Left hindlimb (tissue), 1 donor: ENCODE measurements around the gene HYDIN.
"Not testable (repeated sequence)": the region's sequence is repeated elsewhere in the genome, so short reads cannot be mapped to it uniquely, and the experiment has no call there.

Source experiments
- DNase-seq: peaks from one replicate; pipeline ENCODE4 v3.0.0-alpha.2; 2018

Gene HYDIN

GRCh38 chr16:71218306-71218963 lies 12.1 kb downstream of the HYDIN start:
- no peak for DNase-seq

- no peak for DNase-seq
Observed at GRCh38 chr16:71217506-71217905, 13.0 kb downstream of the HYDIN start.

- DNase-seq = no peak
Observed at GRCh38 chr16:71216714-71217113, 13.8 kb downstream of the HYDIN start.

DNA sequence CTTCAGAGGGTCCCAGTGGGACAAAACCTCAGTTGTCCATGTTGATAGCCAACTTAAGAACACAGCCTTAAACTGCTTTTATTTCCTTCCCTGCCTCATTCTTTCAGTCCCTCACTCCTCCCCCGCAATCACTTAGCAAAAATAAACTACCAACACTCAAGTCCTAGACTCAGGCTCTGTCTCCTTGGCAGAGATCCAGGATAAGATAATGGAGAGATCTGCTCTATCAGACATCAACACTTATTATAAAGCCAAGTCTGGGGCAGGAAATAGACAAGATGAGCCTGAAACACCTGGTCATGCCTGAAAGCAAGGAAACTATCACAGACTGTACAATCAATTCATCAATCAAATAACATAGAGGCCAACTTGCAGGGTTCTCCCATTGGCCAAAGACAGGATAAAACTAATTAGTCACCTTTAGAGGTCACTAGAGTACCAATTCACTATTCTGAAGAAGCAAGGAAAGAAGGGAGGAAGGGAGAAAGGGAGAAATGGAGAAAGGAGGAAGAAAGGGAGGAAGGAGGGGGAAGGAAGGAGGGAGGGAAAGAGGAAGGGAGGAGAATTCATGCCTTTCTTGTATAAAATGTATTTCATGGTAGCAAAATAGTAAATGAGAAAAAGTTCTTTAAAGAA lies 15.7 kb downstream of the HYDIN start:
- no peak for DNase-seq

DNA sequence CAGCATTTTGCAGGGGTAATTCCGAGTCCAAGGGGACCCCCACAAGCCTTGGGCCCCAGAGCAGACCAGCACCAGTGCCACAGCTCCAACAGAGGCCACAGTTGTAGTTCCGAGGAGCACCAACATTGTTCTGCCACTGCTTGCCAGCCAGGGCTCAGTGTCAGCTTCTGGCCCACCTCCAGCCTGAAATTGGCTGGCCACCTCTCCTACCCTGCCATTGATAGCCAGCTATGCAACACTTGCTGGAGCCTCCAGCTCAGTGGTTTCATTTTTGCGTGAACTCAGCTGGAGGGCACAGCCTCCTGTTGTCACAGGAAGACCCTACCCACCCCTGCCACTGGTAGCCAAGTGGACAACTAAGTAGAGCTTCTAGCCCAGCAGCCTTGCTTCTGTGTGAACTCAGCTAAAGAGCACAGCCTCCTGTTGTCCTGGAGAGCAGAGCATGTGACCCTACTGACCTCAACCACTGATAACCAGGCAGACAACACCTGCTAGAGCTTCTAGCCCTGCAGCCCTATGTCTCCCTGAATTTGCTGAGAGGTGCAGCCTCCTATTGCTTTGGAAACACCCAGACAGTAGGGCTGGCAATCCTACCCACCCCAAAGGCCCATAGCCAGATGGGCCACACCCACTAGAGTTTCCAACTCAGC lies 24.9 kb downstream of the HYDIN start:
- no peak for DNase-seq

- no peak for DNase-seq
Observed at GRCh38 chr16:71203631-71204030, 26.9 kb downstream of the HYDIN start.

- no peak for DNase-seq
Observed at GRCh38 chr16:71201556-71201955, 29.0 kb downstream of the HYDIN start.

- no peak for DNase-seq
Observed at GRCh38 chr16:71201054-71201453, 29.5 kb downstream of the HYDIN start.

GRCh38 chr16:71198408-71198807 lies 32.1 kb downstream of the HYDIN start:
- no peak for DNase-seq

DNA sequence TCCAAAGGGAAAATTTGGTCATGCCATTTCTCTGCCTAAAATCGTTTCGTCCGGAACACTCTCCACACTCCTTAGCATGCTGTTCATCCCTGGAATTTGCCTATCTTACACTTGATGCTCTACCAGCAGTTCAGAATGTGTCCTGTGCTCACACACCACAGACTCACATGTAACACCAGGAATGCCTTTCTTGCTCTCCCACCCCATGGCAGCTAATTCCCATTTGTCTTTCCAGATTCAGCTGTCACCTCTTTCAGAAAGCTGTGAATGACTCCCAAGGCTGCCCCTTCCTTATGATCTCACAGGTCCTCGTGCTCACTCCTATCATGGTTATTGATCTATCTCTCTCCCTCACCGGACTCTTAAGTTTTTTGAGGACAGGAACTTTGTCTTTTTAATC lies 38.1 kb downstream of the HYDIN start:
- DNase-seq = no peak

- DNase-seq = no peak
Observed at GRCh38 chr16:71188956-71189712, 41.4 kb downstream of the HYDIN start.

GRCh38 chr16:71185347-71185746 lies 45.2 kb downstream of the HYDIN start:
- DNase-seq = no peak

GRCh38 chr16:71179569-71179968 lies 51.0 kb downstream of the HYDIN start:
- no peak for DNase-seq

DNA sequence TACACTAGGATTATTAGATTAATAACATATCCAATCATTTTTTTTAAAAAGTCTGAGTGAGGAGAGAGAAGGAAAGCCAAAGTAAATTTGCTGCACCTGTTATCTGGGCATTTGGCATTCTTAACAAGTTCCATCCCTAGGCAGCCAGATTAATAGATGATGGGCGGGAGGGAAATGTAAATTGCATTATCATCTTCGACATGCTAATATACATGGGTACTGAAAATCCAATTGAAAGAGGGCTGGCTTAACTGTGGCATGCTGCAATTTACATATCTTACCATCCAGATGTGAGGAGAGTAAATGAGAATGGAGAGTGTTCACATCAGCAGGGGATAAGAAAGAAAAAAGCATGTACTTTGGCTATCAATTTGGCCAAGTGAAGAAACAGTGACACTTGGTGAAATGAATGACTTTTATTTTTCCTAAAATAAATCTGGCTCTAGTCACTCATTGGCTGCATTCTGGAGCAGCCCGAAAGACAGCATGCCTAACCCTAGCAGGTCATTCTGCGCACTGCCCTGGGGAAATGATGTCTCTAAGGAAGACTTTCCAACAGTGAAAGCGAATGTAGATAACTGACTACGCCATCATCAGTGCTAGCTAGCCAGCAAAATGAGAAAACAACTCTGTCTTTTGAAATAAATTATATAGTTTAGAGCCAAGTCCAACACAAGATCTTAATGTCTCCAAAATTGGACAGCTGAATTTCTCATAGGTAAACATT lies 57.9 kb downstream of the HYDIN start:
- no peak for DNase-seq

DNA sequence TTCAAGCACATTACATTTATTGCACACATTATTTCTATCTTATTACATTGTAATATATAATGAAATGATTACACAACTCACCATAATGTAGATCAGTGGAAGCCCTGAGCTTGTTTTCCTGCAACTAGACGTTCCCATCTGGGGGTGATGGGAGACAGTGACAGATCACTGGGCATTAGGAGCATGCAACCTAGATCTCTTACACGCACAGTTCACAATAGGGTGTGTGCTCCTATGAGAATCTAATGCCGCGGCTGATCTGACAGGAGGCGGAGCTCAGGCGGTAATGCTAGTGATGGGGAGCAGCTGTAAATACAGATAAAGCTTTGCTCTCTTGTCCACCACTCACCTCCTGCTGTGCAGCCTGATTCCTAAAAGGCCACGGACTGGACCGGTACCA lies 69.5 kb downstream of the HYDIN start:
- not testable (repeated sequence) for DNase-seq

DNA sequence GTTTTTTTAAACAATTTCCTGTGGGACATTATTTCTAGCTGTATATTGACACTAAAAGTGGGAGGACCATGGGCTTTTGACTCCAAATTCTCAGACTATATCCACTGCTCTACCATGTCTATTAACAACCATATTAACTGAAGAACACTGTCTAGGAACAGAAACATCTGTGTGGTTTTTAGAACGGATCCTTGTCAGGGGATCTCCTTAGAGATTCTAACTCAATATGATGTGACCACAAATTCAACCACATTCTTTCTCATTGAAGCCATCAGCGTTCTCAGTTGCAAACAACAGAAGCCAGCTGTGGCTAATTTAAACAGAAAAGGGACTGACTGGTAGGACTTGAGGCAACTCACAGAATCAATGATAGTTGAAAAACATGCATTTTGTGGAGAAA lies 73.2 kb downstream of the HYDIN start:
- not testable (repeated sequence) for DNase-seq

GRCh38 chr16:71153329-71153728 lies 77.2 kb downstream of the HYDIN start:
- DNase-seq = not testable (repeated sequence)

- DNase-seq = not testable (repeated sequence)
Observed at GRCh38 chr16:71151654-71152053, 78.9 kb downstream of the HYDIN start.

GRCh38 chr16:71143246-71143645 lies 87.3 kb downstream of the HYDIN start:
- not testable (repeated sequence) for DNase-seq

DNA sequence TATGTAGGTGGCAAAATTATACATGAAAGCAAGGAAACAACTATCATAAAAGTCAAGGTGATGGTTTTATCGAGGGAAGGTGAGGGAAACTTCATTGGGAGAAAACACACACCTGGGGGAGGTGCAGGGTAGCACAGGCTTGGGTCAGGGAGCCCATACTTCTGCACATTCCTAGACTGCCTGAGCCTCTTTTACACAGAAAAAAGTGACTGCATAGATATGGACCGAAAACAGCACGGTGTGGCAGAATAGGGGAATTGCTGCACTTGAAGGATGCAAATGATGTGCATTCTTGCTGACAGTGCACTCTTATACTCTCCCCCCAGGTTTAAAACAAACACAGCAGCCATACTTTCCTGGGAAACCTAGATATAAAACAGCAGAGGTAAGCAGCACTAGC lies 120.0 kb downstream of the HYDIN start:
- DNase-seq = not testable (repeated sequence)

DNA sequence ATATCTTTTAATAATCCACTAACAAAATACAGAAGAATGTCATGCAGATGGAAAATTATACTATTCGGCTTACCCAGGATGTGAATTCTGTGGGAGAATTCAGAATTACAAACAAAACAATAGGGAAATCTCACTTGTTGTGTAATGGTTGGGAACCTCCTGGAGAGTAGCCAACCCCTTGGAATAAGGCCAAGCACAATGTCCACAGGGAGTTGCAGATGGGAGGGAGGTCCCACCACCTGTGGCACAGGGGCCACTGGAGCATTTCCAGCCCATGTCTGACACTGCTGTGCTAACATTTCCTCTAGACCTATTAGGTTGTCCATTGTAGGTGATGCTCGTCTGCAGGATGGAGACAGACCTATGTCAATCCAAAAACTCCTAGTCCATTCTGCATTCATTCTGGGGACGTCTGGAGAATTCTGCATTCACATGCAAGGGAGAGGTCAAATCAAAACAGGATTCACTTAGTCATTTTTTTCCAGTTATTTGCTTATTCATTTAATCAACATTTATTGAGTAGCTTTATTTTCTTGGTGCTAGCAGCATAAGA lies 120.8 kb downstream of the HYDIN start:
- not testable (repeated sequence) for DNase-seq

- DNase-seq = not testable (repeated sequence)
Observed at GRCh38 chr16:71105881-71106280, 124.6 kb downstream of the HYDIN start.
